EH (cell line): ENCODE measurements around the gene NR0B1.

Source experiments
- DNase-seq: peaks from one replicate; pipeline ENCODE4 v3.0.0-alpha.2; 2015; ENCODE audit warnings: low read depth

Gene NR0B1

GRCh38 chrX:30309139-30309571 lies at the start of gene NR0B1:
NR0B1 (minus strand) TSS chrX:30309390; CDS start chrX:30309363, 27 bp downstream.
- no peak for DNase-seq

GRCh38 chrX:30349946-30350345 lies 40.8 kb upstream of the NR0B1 start:
- no peak for DNase-seq

- no peak for DNase-seq
Measured at GRCh38 chrX:30343206-30343605, 34.0 kb upstream of the NR0B1 start.

- no peak for DNase-seq
Measured at GRCh38 chrX:30340753-30341152, 31.6 kb upstream of the NR0B1 start.

GRCh38 chrX:30327762-30328161 lies 18.6 kb upstream of the NR0B1 start:
- DNase-seq: no peak

- DNase-seq: no peak
Measured at GRCh38 chrX:30317308-30317707, 8.1 kb upstream of the NR0B1 start.

- no peak for DNase-seq
Measured at GRCh38 chrX:30313322-30313721, 4.1 kb upstream of the NR0B1 start.

- DNase-seq: no peak
Measured at GRCh38 chrX:30312858-30313257, 3.7 kb upstream of the NR0B1 start.

- no peak for DNase-seq
Measured at GRCh38 chrX:30310429-30311206, 1.4 kb upstream of the NR0B1 start.

GRCh38 chrX:30308263-30309138 lies 689 bp downstream of the NR0B1 start:
- peak; percentile 3 for DNase-seq

GRCh38 chrX:30307466-30307865 lies 1.7 kb downstream of the NR0B1 start:
- DNase-seq: no peak

GRCh38 chrX:30304866-30305265 lies 4.3 kb downstream of the NR0B1 start:
- DNase-seq: no peak

- peak; percentile 60 for DNase-seq
Measured at GRCh38 chrX:30302956-30303355, 6.2 kb downstream of the NR0B1 start.

GRCh38 chrX:30301963-30302362 lies 7.2 kb downstream of the NR0B1 start:
- peak; percentile 36 for DNase-seq

- no peak for DNase-seq
Measured at GRCh38 chrX:30301208-30301607, 8.0 kb downstream of the NR0B1 start.

- DNase-seq: no peak
Measured at GRCh38 chrX:30296408-30297254, 12.6 kb downstream of the NR0B1 start.

- DNase-seq: peak; percentile 90
Measured at GRCh38 chrX:30283456-30284200, 25.6 kb downstream of the NR0B1 start.

GRCh38 chrX:30282527-30282926 lies 26.7 kb downstream of the NR0B1 start:
- peak; percentile 1 for DNase-seq

- no peak for DNase-seq
Measured at GRCh38 chrX:30280428-30280827, 28.8 kb downstream of the NR0B1 start.

- DNase-seq: peak; percentile 31
Measured at GRCh38 chrX:30278365-30278764, 30.8 kb downstream of the NR0B1 start.

GRCh38 chrX:30275498-30275897 lies 33.7 kb downstream of the NR0B1 start:
- peak; percentile 32 for DNase-seq
